ENCODE measurements around the gene THBS1.

Gene THBS1

GRCh38 chr15:39627451-39628143 is 46.7 kb downstream of the THBS1 start:
- Histone ChIP-seq H3K4me3 (replicated peaks; ENCODE audit: insufficient read depth, low read length) (no peak overlapping the region), H3K27ac (replicated peaks) (no peak overlapping the region), H3K27me3 (ENCODE audit: insufficient read depth, poor library complexity, severe bottlenecking) (no peaks in the 10 kb centered on the region)
- no peak for DNase-seq (ENCODE audit: low read depth in 1 of 2, low spot score in 1 of 2)
- TF ChIP-seq CTCF (IDR thresholded peaks at IDR 0.05; ENCODE audit: insufficient read depth, low read length), result no peak
- no peak for TF ChIP-seq GABPA (IDR thresholded peaks at IDR 0.05; ENCODE audit: low read depth)
- TF ChIP-seq SPI1 (IDR thresholded peaks at IDR 0.05; ENCODE audit: borderline replicate concordance, low read depth), result no peak
- no peak for TF ChIP-seq POLR2AphosphoS5 (IDR thresholded peaks at IDR 0.05; ENCODE audit: low read depth)
- TF ChIP-seq REST (IDR thresholded peaks at IDR 0.05; ENCODE audit: insufficient replicate concordance, low read depth), result no peak

- H3K4me3 ChIP-seq (replicated peaks; ENCODE audit: insufficient read depth, low read length), result no peak overlapping the region
- no peak for DNase-seq (ENCODE audit: low read depth in 1 of 2, low spot score in 1 of 2)
- no peak overlapping the region for H3K27ac ChIP-seq (replicated peaks)
- TF ChIP-seq CTCF (IDR thresholded peaks at IDR 0.05; ENCODE audit: insufficient read depth, low read length), result no peak
- no peaks in the 10 kb centered on the region for H3K27me3 ChIP-seq (ENCODE audit: insufficient read depth, poor library complexity, severe bottlenecking)
Observed at GRCh38 chr15:39628144-39628508, 47.2 kb downstream of the THBS1 start.

- Histone ChIP-seq H3K27ac (replicated peaks) (no peak overlapping the region), H3K4me3 (replicated peaks; ENCODE audit: insufficient read depth, low read length) (no peak overlapping the region), H3K27me3 (ENCODE audit: insufficient read depth, poor library complexity, severe bottlenecking) (no peaks in the 10 kb centered on the region)
- TF ChIP-seq GABPA (IDR thresholded peaks at IDR 0.05; ENCODE audit: low read depth) (no peak), REST (IDR thresholded peaks at IDR 0.05; ENCODE audit: insufficient replicate concordance, low read depth) (no peak), SPI1 (IDR thresholded peaks at IDR 0.05; ENCODE audit: borderline replicate concordance, low read depth) (no peak), CTCF (IDR thresholded peaks at IDR 0.05; ENCODE audit: insufficient read depth, low read length) (no peak), POLR2AphosphoS5 (IDR thresholded peaks at IDR 0.05; ENCODE audit: low read depth) (no peak)
- DNase-seq (ENCODE audit: low read depth in 1 of 2, low spot score in 1 of 2), result no peak
Observed at GRCh38 chr15:39628546-39629257, 47.8 kb downstream of the THBS1 start.

Measured in HL-60 (cell line).